GM23248 (cell line): ENCODE data around the gene LIX1L.

Source experiments
- EZH2 ChIP-seq: fragments of 200-600 bp; sonication (generic); IDR thresholded peaks from 2 replicates; pipeline ENCODE4 v1.6.1; 2018; ENCODE audit warnings: antibody characterized with exemption, mild to moderate bottlenecking; ENCODE audit not compliant: insufficient read depth, poor library complexity, severe bottlenecking
- EZH2phosphoT487 ChIP-seq: fragments of 200-600 bp; sonication (generic); IDR thresholded peaks from 2 replicates; pipeline ENCODE4 v1.6.1; 2018; ENCODE audit warnings: antibody characterized with exemption, moderate library complexity, mild to moderate bottlenecking, low read depth; ENCODE audit not compliant: insufficient read depth

GRCh38 chr1:145960468-145961108 lies 2.8 kb upstream of the LIX1L start:
- TF ChIP-seq EZH2phosphoT487 (no peak), EZH2 (no peak)
